Panc1 (cell line): ENCODE measurements around the gene VSTM2L.

Experiments used
- SIN3A ChIP-seq: IDR thresholded peaks from 2 replicates; pipeline ENCODE4 v1.6.1; 2012; ENCODE audit warnings: low read depth, mild to moderate bottlenecking, low read length, moderate library complexity, borderline replicate concordance; ENCODE audit not compliant: insufficient read depth
- TF ChIP-seq, protein P1 (sequence below): fragments of 450-650 bp; IDR thresholded peaks from 2 replicates; pipeline ENCODE4 v1.5.1; 2017; ENCODE audit warnings: mild to moderate bottlenecking

DNA sequence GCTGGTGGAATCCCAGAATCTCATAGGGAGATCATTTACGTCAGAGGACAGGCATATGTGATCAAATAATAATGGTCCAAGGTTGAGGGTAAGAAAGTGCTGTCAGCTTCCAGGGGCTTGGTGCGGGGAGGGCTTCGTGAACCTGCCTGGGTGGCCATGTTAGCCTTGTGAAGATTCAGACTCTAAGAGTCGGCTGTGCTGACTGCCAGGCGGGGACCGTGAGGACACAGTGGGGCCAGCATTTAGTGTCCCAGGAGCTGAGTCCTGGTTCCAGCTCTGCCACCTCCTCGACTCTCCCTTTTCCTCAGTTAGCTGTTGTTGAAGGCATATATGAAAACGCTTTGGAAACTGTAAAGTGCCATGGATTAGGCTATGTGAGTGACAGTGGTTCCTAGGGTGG lies 33.5 kb downstream of the VSTM2L start:
- TF ChIP-seq, protein P1, sequence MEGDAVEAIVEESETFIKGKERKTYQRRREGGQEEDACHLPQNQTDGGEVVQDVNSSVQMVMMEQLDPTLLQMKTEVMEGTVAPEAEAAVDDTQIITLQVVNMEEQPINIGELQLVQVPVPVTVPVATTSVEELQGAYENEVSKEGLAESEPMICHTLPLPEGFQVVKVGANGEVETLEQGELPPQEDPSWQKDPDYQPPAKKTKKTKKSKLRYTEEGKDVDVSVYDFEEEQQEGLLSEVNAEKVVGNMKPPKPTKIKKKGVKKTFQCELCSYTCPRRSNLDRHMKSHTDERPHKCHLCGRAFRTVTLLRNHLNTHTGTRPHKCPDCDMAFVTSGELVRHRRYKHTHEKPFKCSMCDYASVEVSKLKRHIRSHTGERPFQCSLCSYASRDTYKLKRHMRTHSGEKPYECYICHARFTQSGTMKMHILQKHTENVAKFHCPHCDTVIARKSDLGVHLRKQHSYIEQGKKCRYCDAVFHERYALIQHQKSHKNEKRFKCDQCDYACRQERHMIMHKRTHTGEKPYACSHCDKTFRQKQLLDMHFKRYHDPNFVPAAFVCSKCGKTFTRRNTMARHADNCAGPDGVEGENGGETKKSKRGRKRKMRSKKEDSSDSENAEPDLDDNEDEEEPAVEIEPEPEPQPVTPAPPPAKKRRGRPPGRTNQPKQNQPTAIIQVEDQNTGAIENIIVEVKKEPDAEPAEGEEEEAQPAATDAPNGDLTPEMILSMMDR = no peak
- no peak for TF ChIP-seq SIN3A
